Testis (tissue), 2 donors: ENCODE data around the gene ZSCAN4.

ENCODE experiments used
- CTCF ChIP-seq, 3 experiments: fragments of 450-650 bp in 2 of 3; fragments of 200-600 bp in 1 of 3; sonication (generic) in 1 of 3; IDR thresholded peaks; one replicate each; pipeline ENCODE4 v1.5.1; 2016 to 2019; ENCODE audit warnings: antibody characterized with exemption in 3 of 3, mild to moderate bottlenecking in 2 of 3, moderate library complexity in 1 of 3
- POLR2A ChIP-seq: fragments of 450-650 bp; IDR thresholded peaks from one replicate; pipeline ENCODE4 v1.6.1; 2017; ENCODE audit warnings: antibody characterized with exemption, mild to moderate bottlenecking, moderate library complexity

- TF ChIP-seq POLR2A (no peak), CTCF (IDR thresholded peaks at IDR 0.05) (no peak)
Observed at GRCh38 chr19:57665261-57665806, 3.4 kb upstream of the ZSCAN4 start.
